CD4-positive, alpha-beta T cell treated with Interleukin-15 for 4 hours (primary cell): ENCODE data around the gene SPATA31D1.
"Not testable (repeated sequence)": the region's sequence is repeated elsewhere in the genome, so short reads cannot be mapped to it uniquely, and the experiment has no call there.

Experiments used
- DNase-seq: peaks from one replicate; pipeline ENCODE4 v3.0.0-alpha.2; 2020; ENCODE audit warnings: low spot score

SPATA31D1 gene

DNA sequence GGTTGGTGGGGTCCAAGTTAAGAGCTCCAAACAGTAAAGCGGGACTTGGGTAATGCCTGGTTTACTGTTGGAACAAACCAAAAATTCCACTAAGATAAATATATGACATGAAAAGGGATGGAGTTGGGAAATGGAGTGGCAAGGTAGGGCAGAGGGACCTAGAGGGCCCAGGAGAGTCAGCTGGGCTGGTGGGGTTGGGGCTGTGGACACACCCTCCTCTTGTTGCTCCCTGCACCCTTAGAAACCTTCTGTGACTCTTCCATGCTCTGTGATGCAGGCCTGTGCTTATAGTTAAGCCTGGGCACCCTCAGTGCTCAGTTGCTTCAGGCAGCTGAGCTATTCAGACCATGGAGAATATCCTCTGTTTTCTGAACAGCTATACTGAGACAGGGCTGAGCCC is at the start of gene SPATA31D1:
TSS of gene SPATA31D1 (plus strand) at position 301 of the 400 bp plus-strand sequence. CDS start at position 348, 47 bp downstream.
- not testable (repeated sequence) for DNase-seq

- not testable (repeated sequence) for DNase-seq
Observed at GRCh38 chr9:81943393-81943792, 45.2 kb upstream of the SPATA31D1 start, which contains the start of gene SPATA31D3. TSS of gene SPATA31D3 (plus strand) at chr9:81943500. CDS start at chr9:81943586, 86 bp downstream.

GRCh38 chr9:81948650-81949049 is 39.9 kb upstream of the SPATA31D1 start:
- not testable (repeated sequence) for DNase-seq

DNA sequence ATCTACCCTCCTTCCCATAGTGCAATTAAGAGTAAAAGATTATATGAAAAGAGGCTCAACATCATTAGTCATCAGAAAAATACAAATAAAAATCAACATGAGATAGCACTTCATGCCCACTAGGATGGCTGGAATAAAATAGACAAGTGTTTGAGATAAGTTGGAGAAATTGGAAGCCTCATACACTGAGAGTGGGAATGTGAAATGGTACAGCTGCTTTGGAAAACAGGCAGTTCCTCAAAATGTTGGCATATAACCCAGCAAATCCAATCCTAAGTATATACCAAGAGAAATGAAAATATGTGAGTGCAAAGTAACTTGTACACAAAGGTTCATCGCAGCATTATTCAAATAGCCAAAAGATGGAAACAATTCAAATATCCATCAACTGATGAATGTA is 35.5 kb upstream of the SPATA31D1 start:
- no peak for DNase-seq

DNA sequence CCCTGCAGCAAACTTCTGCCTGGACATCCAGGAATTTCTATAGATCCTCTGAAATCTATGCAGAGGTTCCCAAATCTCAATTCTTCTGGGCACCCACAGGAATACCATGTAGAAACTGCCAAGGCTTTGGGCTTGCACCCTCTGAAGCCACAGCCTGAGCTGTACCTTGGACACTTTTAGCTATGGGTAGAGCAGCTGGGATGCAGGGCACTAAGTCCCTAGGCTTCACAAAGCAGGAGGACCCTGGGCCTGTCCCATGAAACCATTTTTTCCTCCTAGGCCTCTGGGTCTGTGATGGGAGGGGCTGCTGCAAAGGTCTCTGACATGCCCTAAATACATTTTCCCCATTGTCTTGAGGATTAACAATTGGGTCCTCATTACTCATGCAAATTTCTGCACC is 32.9 kb upstream of the SPATA31D1 start:
- DNase-seq, result no peak

DNA sequence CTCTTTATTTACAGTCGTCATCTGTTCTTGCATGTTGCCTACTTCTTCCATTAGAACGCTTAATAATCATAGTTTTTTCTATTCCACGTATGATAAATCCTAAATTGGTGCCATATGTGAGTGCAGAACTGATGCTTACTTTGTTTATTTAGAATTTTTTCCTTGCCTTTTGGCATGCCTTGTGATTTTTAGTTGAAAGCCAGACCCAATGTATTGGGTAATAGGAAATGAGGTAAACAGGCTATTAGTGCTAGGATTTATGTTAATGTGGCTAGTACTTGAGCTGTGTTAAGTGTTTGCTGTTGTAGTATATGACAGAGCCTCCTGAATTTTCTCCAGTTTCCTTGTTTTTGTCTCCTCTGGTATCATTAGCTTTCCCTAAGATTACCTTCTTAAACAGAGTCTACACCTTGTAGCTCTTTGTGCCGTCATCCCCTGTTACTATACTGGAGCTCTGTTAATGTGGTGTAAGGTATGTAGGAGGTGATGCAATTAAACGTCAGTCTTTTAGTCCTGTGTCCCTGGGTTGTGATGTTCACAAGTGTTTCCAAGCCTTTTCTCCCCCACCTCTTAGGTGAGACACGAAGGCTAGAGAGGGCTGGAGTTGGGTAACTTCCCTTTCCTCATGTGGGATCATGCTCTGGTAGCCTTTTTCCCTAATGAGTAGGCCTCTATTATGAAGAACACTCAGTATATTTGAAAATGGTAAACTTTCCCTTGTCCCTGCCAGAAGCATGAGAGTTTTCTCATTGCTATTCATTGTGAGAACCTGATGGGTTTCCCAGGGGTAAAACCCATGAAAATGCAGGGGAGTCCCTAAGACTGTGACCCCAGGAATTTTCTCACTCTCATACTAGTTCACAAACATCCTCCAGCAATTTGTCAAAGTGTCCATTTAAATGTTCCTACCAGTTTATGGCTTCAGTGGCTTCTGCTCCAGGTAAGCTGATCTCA is 24.1 kb upstream of the SPATA31D1 start:
- DNase-seq, result no peak

GRCh38 chr9:81968026-81968425 is 20.5 kb upstream of the SPATA31D1 start:
- DNase-seq, result no peak

- DNase-seq, result no peak
Observed at GRCh38 chr9:81969971-81970370, 18.6 kb upstream of the SPATA31D1 start.

DNA sequence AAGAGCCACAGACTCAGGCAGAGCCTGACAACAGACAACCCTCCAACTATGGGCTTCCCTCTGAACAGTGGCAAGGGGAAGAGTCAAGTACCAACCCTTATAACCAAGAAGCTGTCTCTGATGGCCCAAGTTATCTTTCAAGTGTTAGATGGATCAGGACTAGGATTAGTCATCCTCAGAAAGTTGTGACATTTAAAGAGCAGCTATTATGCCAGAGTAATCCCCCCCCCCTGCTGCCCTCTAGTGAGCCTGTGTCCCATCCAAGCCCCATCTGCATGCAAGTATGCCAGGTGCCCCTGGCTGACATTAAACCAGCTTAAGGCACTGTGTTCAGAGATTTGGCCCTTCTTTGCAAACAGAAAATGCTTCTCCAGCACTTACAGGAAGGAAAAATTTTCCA is 16.8 kb upstream of the SPATA31D1 start:
- no peak for DNase-seq

GRCh38 chr9:81974764-81975163 is 13.8 kb upstream of the SPATA31D1 start:
- DNase-seq, result no peak

GRCh38 chr9:81976351-81976750 is 12.2 kb upstream of the SPATA31D1 start:
- DNase-seq, result no peak

DNA sequence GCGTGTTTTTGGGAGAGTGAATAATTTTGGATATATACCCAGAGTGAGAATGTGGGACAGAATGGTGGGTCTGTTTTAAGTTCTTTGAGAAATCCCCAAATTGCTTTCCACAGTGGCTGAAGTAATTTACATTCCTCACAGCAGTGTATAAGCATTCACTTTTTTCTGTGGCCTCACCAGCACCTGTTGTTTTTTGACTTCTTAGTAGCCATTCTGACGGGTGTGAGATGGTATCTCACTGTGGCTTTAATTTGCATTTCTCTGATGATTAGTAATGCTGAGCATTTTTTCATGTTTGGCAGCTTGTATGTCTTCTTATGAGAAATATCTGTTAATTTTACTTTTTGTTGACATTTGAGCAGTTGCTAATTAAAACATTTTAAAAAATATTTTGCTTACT is 9.4 kb upstream of the SPATA31D1 start:
- no peak for DNase-seq

GRCh38 chr9:81980568-81980967 is 8.0 kb upstream of the SPATA31D1 start:
- DNase-seq, result no peak

DNA sequence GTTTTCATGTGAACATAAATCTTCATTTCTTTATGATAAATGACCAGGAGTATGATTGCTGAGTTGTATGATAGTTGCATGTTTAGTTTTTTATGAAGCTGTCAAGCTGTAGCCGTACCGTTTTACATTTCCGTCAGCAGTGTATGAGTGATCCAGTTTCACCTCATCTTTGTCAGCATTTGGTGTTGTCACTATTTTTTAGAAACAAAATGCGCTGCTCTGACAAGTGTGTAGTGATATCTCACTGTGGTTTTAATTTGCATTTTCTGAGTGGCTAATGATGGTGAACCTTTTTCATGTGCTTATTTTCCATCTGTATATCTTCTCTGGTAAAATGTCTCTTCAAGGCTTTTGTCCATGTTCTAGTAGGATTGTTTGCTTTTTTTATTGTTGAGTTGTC is 6.7 kb upstream of the SPATA31D1 start:
- DNase-seq, result no peak

GRCh38 chr9:81984928-81985327 is 3.6 kb upstream of the SPATA31D1 start:
- no peak for DNase-seq

GRCh38 chr9:81986051-81986450 is 2.5 kb upstream of the SPATA31D1 start:
- no peak for DNase-seq

- no peak for DNase-seq
Observed at GRCh38 chr9:81989700-81990099, 1.1 kb downstream of the SPATA31D1 start.

DNA sequence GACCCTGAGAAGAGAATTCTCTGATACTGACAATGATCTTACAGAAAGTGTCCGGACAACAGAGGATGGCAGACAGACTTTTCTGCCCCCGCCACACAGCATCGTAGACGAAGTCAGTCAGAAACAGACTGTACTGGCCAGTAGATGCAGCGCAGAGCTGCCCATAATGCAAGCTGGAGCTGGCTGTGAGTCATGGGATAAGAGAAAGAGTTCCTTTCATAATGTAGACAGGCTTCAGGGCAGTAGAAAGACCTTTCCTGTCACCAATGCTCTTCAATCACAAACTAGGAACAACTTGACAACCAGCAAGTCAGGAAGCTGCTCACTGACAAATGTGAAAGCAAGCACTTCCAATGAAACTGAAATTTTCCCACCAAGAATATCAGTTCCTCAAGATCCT is 5.1 kb downstream of the SPATA31D1 start:
- DNase-seq, result no peak

GRCh38 chr9:81999806-82000205 is 11.2 kb downstream of the SPATA31D1 start:
- DNase-seq, result no peak

- no peak for DNase-seq
Observed at GRCh38 chr9:82010711-82011110, 22.1 kb downstream of the SPATA31D1 start.

- no peak for DNase-seq
Observed at GRCh38 chr9:82011133-82011532, 22.6 kb downstream of the SPATA31D1 start.

DNA sequence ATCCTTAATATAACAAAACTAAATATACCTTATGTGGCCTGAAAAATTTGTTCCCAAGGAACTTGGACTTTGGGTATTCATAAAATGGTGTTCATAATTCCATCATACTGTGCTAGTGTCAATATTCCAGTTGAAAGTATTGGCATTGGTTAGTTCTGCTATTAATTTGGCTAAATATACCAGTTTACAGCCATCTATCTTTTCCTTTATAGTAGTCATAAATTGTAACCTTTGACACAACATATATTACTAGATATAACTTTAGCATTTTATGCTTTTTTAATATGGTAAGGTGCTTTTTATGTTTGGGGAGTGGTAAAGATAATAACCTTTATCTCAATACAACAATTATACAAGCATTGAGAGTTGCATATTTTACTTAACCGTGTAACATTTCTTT is 23.7 kb downstream of the SPATA31D1 start:
- DNase-seq, result no peak

DNA sequence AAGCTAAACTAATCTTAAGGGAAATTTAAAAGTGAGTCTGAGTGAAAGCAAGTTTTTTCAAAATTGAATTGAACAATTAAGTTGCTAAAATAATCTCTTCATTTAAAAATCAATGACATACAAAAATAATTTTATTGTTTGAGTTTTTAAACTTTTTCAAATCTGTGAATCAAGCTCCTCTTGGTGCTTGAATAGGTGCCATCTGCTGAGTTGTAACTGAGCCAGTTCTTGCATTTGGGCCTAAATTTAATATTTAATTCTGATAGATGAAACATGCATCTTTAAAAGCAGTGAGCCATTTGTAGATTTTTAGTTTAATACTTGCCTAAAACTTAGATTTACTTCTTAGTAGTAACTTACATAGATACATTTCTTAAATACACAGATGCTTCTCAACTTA is 31.8 kb downstream of the SPATA31D1 start:
- no peak for DNase-seq

- DNase-seq, result no peak
Observed at GRCh38 chr9:82021198-82021597, 32.6 kb downstream of the SPATA31D1 start.
